Stomach (tissue), 9 donors: ENCODE results near the gene SHISA6. TPM values are rescaled to one million over a fixed set of nuclear protein-coding genes. Genes with fewer than 3 reads are reported as not detected.

ENCODE experiments used
- DNase-seq, 2 donors: peaks; one replicate each; pipeline versions ENCODE4 v3.0.0 to v3.0.0-alpha.2; 2013 to 2019
- H3K27ac ChIP-seq, 5 donors: fragments of 200-600 bp in 4 of 5; sonication (generic) in 4 of 5; one replicate each; pipeline ENCODE4 v1.5.1; 2013 to 2019; ENCODE audit warnings: mild to moderate bottlenecking in 1 of 5, moderate library complexity in 1 of 5
- H3K27me3 ChIP-seq, 3 donors: fragments of 200-600 bp; sonication (generic); one replicate each; pipeline ENCODE4 v1.5.1; 2017 to 2019; ENCODE audit warnings: mixed run types in 1 of 3
- H3K36me3 ChIP-seq, 4 donors: fragments of 200-600 bp; sonication (generic); 1 replicate in 3 of 4; 2 replicates in 1 of 4; pipeline ENCODE4 v1.5.1; 2016 to 2019
- H3K4me1 ChIP-seq, 4 donors: fragments of 200-600 bp; sonication (generic); one replicate each; pipeline ENCODE4 v1.5.1; 2016 to 2019
- H3K4me3 ChIP-seq, 4 donors: fragments of 200-600 bp; sonication (generic) in 3 of 4; one replicate each; pipeline ENCODE4 v1.5.1; 2016 to 2019; ENCODE audit warnings: mild to moderate bottlenecking in 1 of 4
- H3K9me3 ChIP-seq, 4 donors: fragments of 200-600 bp; sonication (generic); one replicate each; pipeline ENCODE4 v1.5.1; 2016 to 2019
- EP300 ChIP-seq: sonication (generic); formaldehyde crosslinking; IDR thresholded peaks from one replicate; pipeline ENCODE4 v1.6.1; 2017; ENCODE audit warnings: antibody characterized with exemption
- POLR2A ChIP-seq, 4 donors: fragments of 450-650 bp; IDR thresholded peaks; one replicate each; pipeline ENCODE4 v1.6.1; 2016; ENCODE audit warnings: antibody characterized with exemption in 4 of 4, control low read depth in 2 of 4, mild to moderate bottlenecking in 1 of 4, moderate library complexity in 1 of 4
- POLR2AphosphoS5 ChIP-seq, 3 donors: sonication (generic); formaldehyde crosslinking; IDR thresholded peaks; one replicate each; pipeline ENCODE4 v1.6.1; 2016; ENCODE audit warnings: antibody characterized with exemption in 3 of 3
- WGBS, 5 donors: extraction: QIAGEN DNeasy Blood & Tissue Kit in 3 of 5; methylation state at CpG; one replicate each; pipeline versions ENCODE4 v1.1.5 to v1.1.7; 2013 to 2018; 5-methylcytosine and 5-hydroxymethylcytosine counted together
- intact Hi-C: fragments of 100-400 bp; cut with DNase I; formaldehyde crosslinking; loops from one replicate; pipeline ENCODE4 v1.15.1; 2023; ENCODE audit warnings: low total_unique reads
- polyA plus RNA-seq, 3 donors: library from polyadenylated mRNA; stranded (reverse); fragments of 200-250 nt; gene quantifications; one replicate each; pipeline ENCODE4 v1.2.3, GENCODE V29; 2013
- total RNA-seq, 5 donors: library from RNA; depleted of rRNA; stranded (reverse); fragments of >200 nt; gene quantifications; one replicate each; pipeline versions ENCODE4 v1.1.0 to v1.2.3, GENCODE V29; 2014 to 2016
- TF ChIP-seq, protein P1 (sequence below), 7 experiments: fragments of 450-650 bp in 4 of 7; fragments of 200-600 bp in 3 of 7; sonication (generic) in 3 of 7; IDR thresholded peaks; one replicate each; pipeline ENCODE4 v1.5.1; 2016 to 2019; ENCODE audit warnings: antibody characterized with exemption in 7 of 7, control low read depth in 2 of 7, mild to moderate bottlenecking in 1 of 7
- donor health status: healthy with polysubstance abuse.
- donor health status: Bipolar disorder and iron deficiency.
- donor health status: healthy.

Gene SHISA6
- total and polyA plus RNA-seq, 8 donors: 0.15 to 3.6 (median 1.3) TPM; not detected in 1

GRCh38 chr17:11506635-11507034 is 265.6 kb downstream of the SHISA6 start:
- 7 to 16% (median 10%) methylated on average over 4 of the region's 4 CpGs for WGBS, 5 donors
- no peaks in the 10 kb centered on the region for H3K9me3 ChIP-seq
- no peaks in the 10 kb centered on the region for H3K27me3 ChIP-seq
- no peak for TF ChIP-seq POLR2A (IDR thresholded peaks at IDR 0.05)
- TF ChIP-seq POLR2AphosphoS5 (IDR thresholded peaks at IDR 0.05): no peak
- TF ChIP-seq, protein P1, sequence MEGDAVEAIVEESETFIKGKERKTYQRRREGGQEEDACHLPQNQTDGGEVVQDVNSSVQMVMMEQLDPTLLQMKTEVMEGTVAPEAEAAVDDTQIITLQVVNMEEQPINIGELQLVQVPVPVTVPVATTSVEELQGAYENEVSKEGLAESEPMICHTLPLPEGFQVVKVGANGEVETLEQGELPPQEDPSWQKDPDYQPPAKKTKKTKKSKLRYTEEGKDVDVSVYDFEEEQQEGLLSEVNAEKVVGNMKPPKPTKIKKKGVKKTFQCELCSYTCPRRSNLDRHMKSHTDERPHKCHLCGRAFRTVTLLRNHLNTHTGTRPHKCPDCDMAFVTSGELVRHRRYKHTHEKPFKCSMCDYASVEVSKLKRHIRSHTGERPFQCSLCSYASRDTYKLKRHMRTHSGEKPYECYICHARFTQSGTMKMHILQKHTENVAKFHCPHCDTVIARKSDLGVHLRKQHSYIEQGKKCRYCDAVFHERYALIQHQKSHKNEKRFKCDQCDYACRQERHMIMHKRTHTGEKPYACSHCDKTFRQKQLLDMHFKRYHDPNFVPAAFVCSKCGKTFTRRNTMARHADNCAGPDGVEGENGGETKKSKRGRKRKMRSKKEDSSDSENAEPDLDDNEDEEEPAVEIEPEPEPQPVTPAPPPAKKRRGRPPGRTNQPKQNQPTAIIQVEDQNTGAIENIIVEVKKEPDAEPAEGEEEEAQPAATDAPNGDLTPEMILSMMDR (IDR thresholded peaks at IDR 0.05): no peak
- TF ChIP-seq EP300: no peak
- no peaks in the 10 kb centered on the region for H3K36me3 ChIP-seq
- H3K27ac ChIP-seq: no peak overlapping the region
- H3K4me1 ChIP-seq: no peaks in the 10 kb centered on the region
- DNase-seq: peak in 1 of 2 donors; percentile 71
- intact Hi-C loops: no loop called here
- H3K4me3 ChIP-seq: no peak overlapping the region

GRCh38 chr17:11511696-11512095 is 270.7 kb downstream of the SHISA6 start:
- no peaks in the 10 kb centered on the region for H3K4me1 ChIP-seq
- no peaks in the 10 kb centered on the region for H3K9me3 ChIP-seq
- no peak overlapping the region for H3K27ac ChIP-seq
- no peak overlapping the region for H3K4me3 ChIP-seq
- WGBS, 5 donors: 20 to 39% (median 30%) methylated on average over 4 of the region's 4 CpGs
- DNase-seq: peak; percentile 29 to 42
- peaks cover 0 to 5% (median 0%) of the 10 kb centered on the region in 3 donors for H3K27me3 ChIP-seq
- H3K36me3 ChIP-seq: no peaks in the 10 kb centered on the region
- TF ChIP-seq POLR2AphosphoS5 (IDR thresholded peaks at IDR 0.05): no peak
- TF ChIP-seq, protein P1 (IDR thresholded peaks at IDR 0.05): no peak
- no peak for TF ChIP-seq POLR2A (IDR thresholded peaks at IDR 0.05)
- TF ChIP-seq EP300: no peak
- intact Hi-C loops: no loop called here

DNA sequence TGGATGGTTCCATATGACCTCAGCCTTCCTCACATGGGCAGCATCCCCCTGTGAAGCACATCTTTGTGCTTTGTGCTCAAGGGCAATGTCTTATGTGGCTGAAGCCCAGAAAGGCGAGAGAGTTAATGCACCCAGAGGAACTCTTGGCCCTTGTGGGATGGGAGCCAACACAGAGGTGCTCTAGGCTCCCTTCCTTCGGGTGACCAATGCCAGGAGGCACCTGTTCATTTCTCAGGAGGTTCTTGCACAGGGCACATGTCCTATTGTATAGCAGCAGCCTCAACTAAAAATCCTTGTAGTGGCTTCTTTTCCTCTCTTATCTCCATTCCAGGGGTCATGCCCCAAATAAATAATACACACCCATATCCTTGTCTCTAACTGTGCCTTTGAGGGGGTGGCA is 273.6 kb downstream of the SHISA6 start:
- no peak overlapping the region for H3K4me3 ChIP-seq
- intact Hi-C loops: no loop called here
- H3K9me3 ChIP-seq: no peaks in the 10 kb centered on the region
- TF ChIP-seq, protein P1 (IDR thresholded peaks at IDR 0.05): no peak
- no peak for TF ChIP-seq EP300
- TF ChIP-seq POLR2AphosphoS5 (IDR thresholded peaks at IDR 0.05): no peak
- no peak for TF ChIP-seq POLR2A (IDR thresholded peaks at IDR 0.05)
- no peak for DNase-seq
- peaks cover 0 to 5% (median 0%) of the 10 kb centered on the region in 3 donors for H3K27me3 ChIP-seq
- H3K4me1 ChIP-seq: no peaks in the 10 kb centered on the region
- WGBS, 5 donors: 65 to 90% (median 73%) methylated on average over 2 of the region's 2 CpGs
- H3K36me3 ChIP-seq: no peaks in the 10 kb centered on the region
- no peak overlapping the region for H3K27ac ChIP-seq

DNA sequence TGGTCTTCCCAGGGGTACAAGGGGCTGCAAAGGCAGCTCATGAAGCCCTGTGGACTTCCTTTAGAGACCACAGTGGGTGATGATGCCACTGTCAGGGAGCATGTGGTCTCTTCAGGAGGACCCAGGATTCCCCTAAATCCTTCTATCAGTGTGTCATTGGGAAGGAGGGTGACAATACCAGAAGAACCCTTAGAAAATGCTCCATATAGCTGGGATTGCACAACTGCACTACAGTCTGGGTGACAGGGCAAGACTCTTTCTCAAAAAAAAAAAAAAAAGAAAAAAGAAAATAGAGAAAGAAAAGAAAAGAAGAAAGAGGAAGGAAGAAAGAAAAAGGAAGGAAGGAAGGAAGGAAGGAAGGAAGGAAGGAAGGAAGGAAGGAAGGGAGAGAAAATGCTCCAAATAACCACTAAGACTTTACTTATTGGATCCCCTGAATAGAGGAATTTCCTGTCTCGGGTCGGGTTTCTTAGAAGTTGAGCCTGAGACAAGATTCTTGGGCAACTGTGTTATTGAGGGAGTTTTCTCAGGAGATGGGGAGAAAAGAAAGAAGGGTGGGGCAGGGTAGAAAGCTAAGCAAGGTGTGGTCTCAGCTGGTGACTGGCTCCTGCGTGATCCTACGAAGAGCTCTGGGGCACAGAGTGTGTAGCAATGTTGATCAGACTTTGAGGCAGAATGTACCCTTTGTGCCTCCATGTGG is 274.1 kb downstream of the SHISA6 start:
- 68 to 80% (median 74%) methylated on average over 4 of the region's 4 CpGs for WGBS, 5 donors
- no peak overlapping the region for H3K27ac ChIP-seq

More for the DNA sequence above, 274.1 kb downstream of the SHISA6 start:
- DNase-seq: no peak
- H3K9me3 ChIP-seq: no peaks in the 10 kb centered on the region
- H3K4me3 ChIP-seq: no peak overlapping the region
- intact Hi-C loops: no loop called here
- H3K4me1 ChIP-seq: no peaks in the 10 kb centered on the region
- H3K27me3 ChIP-seq: peaks cover 0 to 5% (median 0%) of the 10 kb centered on the region in 3 donors
- H3K36me3 ChIP-seq: no peaks in the 10 kb centered on the region
- TF ChIP-seq EP300 (no peak), POLR2A (IDR thresholded peaks at IDR 0.05) (no peak), POLR2AphosphoS5 (IDR thresholded peaks at IDR 0.05) (no peak)
- TF ChIP-seq, protein P1 (IDR thresholded peaks at IDR 0.05): no peak
